ENCODE results near the gene TAS2R13. TPM values are rescaled to one million over a fixed set of nuclear protein-coding genes. Genes with fewer than 3 reads are reported as not detected.

TAS2R13 gene, protein sequence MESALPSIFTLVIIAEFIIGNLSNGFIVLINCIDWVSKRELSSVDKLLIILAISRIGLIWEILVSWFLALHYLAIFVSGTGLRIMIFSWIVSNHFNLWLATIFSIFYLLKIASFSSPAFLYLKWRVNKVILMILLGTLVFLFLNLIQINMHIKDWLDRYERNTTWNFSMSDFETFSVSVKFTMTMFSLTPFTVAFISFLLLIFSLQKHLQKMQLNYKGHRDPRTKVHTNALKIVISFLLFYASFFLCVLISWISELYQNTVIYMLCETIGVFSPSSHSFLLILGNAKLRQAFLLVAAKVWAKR
- total RNA-seq (1 to 10 TPM; 1.2 to 1.5 TPM), polyA plus RNA-seq (not detected), total RNA-seq (0 to 0.78 (median 0.38) reads per million in 6 experiments)

DNA sequence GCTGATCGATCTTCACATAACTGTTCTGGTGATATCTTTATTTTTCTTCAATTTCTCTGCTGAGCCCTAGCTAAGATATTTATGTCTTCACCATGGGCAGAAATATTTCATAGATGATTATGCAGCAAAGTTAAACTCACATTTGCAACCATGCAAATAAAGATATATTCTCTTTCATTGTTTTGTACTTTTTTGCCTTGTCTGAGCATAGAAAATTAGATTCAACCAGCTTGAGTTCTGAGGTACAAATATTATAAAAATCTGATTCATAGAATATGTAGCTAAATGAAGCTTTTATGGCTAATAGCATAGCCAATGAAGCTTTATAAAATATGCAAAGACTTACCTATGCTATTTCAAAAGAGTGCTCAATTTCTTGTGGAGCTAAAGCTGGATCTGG lies at the start of gene TAS2R13:
Gene TAS2R13 (minus strand): TSS at position 101 of the 400 bp plus-strand sequence. CDS start 264 bp downstream, outside the sequence.
- Mint-ChIP-seq H3K27me3 (no peaks in the 10 kb centered on the region), H3K4me3 (no peak within 1 kb of the TSS), H3K36me3 (peaks cover 7 to 48% (median 24%) of the 10 kb centered on the region in 3 donors), H3K4me1 (no peaks in the 10 kb centered on the region), H3K9me3 (peaks cover 3 to 34% (median 11%) of the 10 kb centered on the region in 9 donors), H3K27ac (peak within 1 kb of the TSS in 1 of 10 donors; percentile 0)
- no peak for ATAC-seq
- POLR2A ChIA-PET = no interaction called here
- DNase-seq = no peak

DNA sequence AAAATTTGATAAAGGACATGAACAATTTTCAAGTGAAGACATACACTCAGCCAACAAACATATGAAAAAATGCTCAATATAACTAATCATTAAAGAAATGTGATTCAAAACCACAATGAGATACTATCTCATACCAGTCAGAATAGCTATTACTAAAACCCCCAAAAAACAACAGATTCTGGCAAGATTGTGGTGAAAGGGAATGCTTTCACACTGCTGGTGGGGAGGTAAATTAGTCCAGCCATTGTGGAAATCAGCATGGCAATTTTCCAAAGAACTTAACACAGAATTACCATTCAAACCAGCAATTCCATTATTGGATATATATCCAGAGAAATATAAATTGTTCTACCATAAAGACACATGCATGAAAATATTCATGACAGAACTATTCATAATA lies 48.4 kb upstream of the TAS2R13 start:
- Mint-ChIP-seq H3K27ac (peak overlapping the region in 1 of 10 donors; percentile 29), H3K27me3 (peaks cover 0 to 1% (median 0%) of the 10 kb centered on the region in 5 donors), H3K4me3 (no peak overlapping the region), H3K4me1 (peaks cover 20 to 78% (median 39%) of the 10 kb centered on the region in 4 donors), H3K36me3 (peaks cover 12 to 57% (median 52%) of the 10 kb centered on the region in 3 donors), H3K9me3 (peaks cover 0 to 29% (median 19%) of the 10 kb centered on the region in 9 donors)
- POLR2A ChIA-PET = no interaction called here
- DNase-seq (no peak), ATAC-seq (no peak)

GRCh38 chr12:10956085-10956484 lies 46.7 kb upstream of the TAS2R13 start:
- H3K27ac Mint-ChIP-seq = no peak overlapping the region
- H3K27me3 Mint-ChIP-seq = peaks cover 0 to 1% (median 0%) of the 10 kb centered on the region in 5 donors
- POLR2A ChIA-PET = no interaction called here
- H3K9me3 Mint-ChIP-seq = peaks cover 0 to 29% (median 20%) of the 10 kb centered on the region in 9 donors
- H3K36me3 Mint-ChIP-seq = peaks cover 14 to 67% (median 55%) of the 10 kb centered on the region in 3 donors
- ATAC-seq = no peak
- H3K4me3 Mint-ChIP-seq = no peak overlapping the region
- peaks cover 18 to 68% (median 30%) of the 10 kb centered on the region in 4 donors for H3K4me1 Mint-ChIP-seq
- DNase-seq = no peak

GRCh38 chr12:10952645-10953044 lies 43.3 kb upstream of the TAS2R13 start:
- POLR2A ChIA-PET = interaction anchor here (0.5 kb wide), 1 partner anchor 67 kb away, joined by 3 read pairs; no protein-coding TSS in a partner anchor

DNA sequence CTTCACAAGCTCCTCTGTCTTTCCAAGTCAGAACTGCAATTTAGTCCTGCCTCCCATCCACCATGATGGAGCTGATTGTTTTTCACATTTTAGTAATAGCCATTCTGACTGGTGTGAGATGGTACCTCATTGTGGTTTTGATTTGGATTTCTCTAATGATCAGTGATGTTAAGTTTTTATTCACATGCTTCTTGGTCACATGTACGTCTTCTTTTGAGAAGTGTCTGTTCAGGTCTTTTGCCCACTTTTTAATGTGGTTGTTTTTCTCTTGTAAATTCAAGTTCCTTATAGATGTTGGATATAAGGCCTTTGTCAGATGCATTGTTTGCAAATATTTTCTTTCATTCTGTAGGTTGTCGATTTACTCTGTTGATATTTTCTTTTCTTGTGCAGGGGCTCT lies 33.8 kb upstream of the TAS2R13 start:
- Mint-ChIP-seq H3K9me3 (peaks cover 0 to 18% (median 10%) of the 10 kb centered on the region in 9 donors), H3K27me3 (no peaks in the 10 kb centered on the region), H3K27ac (no peak overlapping the region), H3K4me3 (no peak overlapping the region), H3K36me3 (peaks cover 3 to 18% (median 7%) of the 10 kb centered on the region in 3 donors), H3K4me1 (peaks cover 0 to 19% (median 8%) of the 10 kb centered on the region in 4 donors)
- no peak for DNase-seq
- POLR2A ChIA-PET = no interaction called here
- ATAC-seq = no peak

More at GRCh38 chr12:10952645-10953044, 43.3 kb upstream of the TAS2R13 start:
- H3K9me3 Mint-ChIP-seq = peaks cover 0 to 43% (median 20%) of the 10 kb centered on the region in 9 donors
- peaks cover 0 to 1% (median 0%) of the 10 kb centered on the region in 5 donors for H3K27me3 Mint-ChIP-seq
- DNase-seq (no peak), ATAC-seq (no peak)
- H3K27ac Mint-ChIP-seq = peak overlapping the region in 1 of 10 donors; percentile 7
- H3K36me3 Mint-ChIP-seq = peaks cover 13 to 74% (median 51%) of the 10 kb centered on the region in 3 donors
- H3K4me3 Mint-ChIP-seq = no peak overlapping the region
- H3K4me1 Mint-ChIP-seq = peaks cover 2 to 40% (median 13%) of the 10 kb centered on the region in 4 donors

DNA sequence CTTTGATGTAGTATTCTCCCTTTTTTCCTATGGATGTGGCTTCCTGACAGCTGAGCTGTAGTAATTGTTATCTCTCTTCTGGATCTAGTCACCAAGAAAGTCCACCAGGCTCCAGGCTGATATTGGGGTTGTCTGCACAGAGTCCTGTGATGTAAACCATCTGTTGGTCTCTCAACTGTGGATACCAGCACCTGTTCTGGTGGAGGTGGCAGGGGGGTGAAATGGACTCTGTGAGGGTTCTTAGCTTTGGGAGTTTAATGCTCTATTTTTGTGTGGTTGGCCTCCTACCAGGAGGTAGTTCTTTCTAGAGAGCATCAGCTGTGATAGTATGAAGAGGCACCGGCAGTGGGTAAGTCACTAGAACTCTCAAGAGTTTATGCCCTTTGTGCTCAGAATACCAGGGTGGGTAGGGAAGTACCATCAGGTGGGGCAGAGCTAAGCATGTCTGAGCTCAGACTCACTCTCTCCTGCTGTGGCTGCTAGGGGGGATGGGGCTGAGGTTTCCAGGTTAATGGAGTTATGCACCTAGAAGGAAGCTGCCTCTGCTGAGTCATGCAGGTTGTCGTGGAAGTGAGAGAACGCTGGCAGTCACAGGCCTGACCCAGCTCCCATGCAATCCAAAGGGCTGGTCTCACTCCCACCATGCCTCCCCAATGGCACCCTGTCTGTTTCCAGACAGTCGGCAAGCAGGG lies 32.7 kb upstream of the TAS2R13 start:
- no peak for DNase-seq
- Mint-ChIP-seq H3K4me3 (no peak overlapping the region), H3K27ac (peak overlapping the region in 1 of 10 donors; percentile 12), H3K27me3 (no peaks in the 10 kb centered on the region), H3K4me1 (peaks cover 0 to 19% (median 8%) of the 10 kb centered on the region in 4 donors), H3K9me3 (peaks cover 0 to 15% (median 5%) of the 10 kb centered on the region in 9 donors), H3K36me3 (peaks cover 3 to 14% (median 5%) of the 10 kb centered on the region in 3 donors)
- no peak for ATAC-seq
- POLR2A ChIA-PET = no interaction called here

- Mint-ChIP-seq H3K4me3 (no peak overlapping the region), H3K36me3 (peaks cover 0 to 10% (median 3%) of the 10 kb centered on the region in 3 donors), H3K27ac (peak overlapping the region in 1 of 10 donors; percentile 12), H3K9me3 (peaks cover 0 to 10% (median 0%) of the 10 kb centered on the region in 9 donors), H3K27me3 (no peaks in the 10 kb centered on the region), H3K4me1 (peaks cover 0 to 19% (median 8%) of the 10 kb centered on the region in 4 donors)
- ATAC-seq = no peak
- no peak for DNase-seq
- POLR2A ChIA-PET = no interaction called here
These were observed 32.0 kb upstream of the TAS2R13 start for GRCh38 chr12:10941369-10941768.

GRCh38 chr12:10940389-10940788 lies 31.0 kb upstream of the TAS2R13 start:
- ATAC-seq (no peak), DNase-seq (no peak)
- Mint-ChIP-seq H3K4me1 (peaks cover 0 to 19% (median 8%) of the 10 kb centered on the region in 4 donors), H3K4me3 (no peak overlapping the region), H3K9me3 (peaks cover 0 to 8% (median 0%) of the 10 kb centered on the region in 9 donors), H3K27ac (no peak overlapping the region), H3K36me3 (peaks cover 0 to 10% (median 3%) of the 10 kb centered on the region in 3 donors), H3K27me3 (no peaks in the 10 kb centered on the region)
- POLR2A ChIA-PET = no interaction called here

GRCh38 chr12:10939163-10939562 lies 29.8 kb upstream of the TAS2R13 start, which contains the start of gene TAS2R14:
TSS of gene TAS2R14 (minus strand) at chr12:10939263. CDS start at chr12:10939207, 56 bp downstream.
- POLR2A ChIA-PET = no interaction called here
- no peak within 1 kb of the TSS for H3K4me3 Mint-ChIP-seq
- no peak for ATAC-seq

DNA sequence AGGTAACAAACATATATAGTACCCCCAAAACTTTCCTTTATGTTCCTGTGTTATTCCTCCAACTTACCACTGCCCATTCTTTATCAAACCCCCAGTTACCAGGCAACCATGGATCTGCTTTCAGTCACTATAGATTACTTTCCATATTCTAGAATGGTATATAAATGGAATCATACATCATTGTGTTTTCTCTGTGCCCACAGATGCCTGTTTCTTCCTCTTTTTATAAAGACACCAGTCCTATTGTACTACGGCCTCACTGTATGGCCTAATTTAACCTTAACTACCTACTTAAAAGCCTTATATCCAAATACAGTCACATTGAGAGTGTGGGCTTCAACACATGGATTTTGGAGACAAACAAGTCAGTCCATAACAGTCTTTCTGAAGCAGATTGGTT lies 27.1 kb upstream of the TAS2R13 start:
- Mint-ChIP-seq H3K27ac (no peak overlapping the region), H3K36me3 (peaks cover 0 to 8% (median 0%) of the 10 kb centered on the region in 3 donors), H3K4me3 (no peak overlapping the region), H3K27me3 (no peaks in the 10 kb centered on the region), H3K9me3 (no peaks in the 10 kb centered on the region), H3K4me1 (peaks cover 0 to under 1% (median under 1%) of the 10 kb centered on the region in 4 donors)
- POLR2A ChIA-PET = no interaction called here
- no peak for DNase-seq
- no peak for ATAC-seq

More at GRCh38 chr12:10939163-10939562, 29.8 kb upstream of the TAS2R13 start, which contains the start of gene TAS2R14:
- Mint-ChIP-seq H3K27me3 (no peaks in the 10 kb centered on the region), H3K27ac (no peak within 1 kb of the TSS), H3K9me3 (peaks cover 0 to 2% (median 0%) of the 10 kb centered on the region in 9 donors), H3K36me3 (peaks cover 0 to 4% (median 0%) of the 10 kb centered on the region in 3 donors), H3K4me1 (peaks cover 0 to 19% (median 7%) of the 10 kb centered on the region in 4 donors)
- DNase-seq = no peak

GRCh38 chr12:10928746-10929286 lies 19.5 kb upstream of the TAS2R13 start, which contains the start of gene PRH2:
TSS of gene PRH2 (plus strand) at chr12:10929236. CDS start at chr12:10929274, 38 bp downstream.
- no peak within 1 kb of the TSS for H3K4me3 Mint-ChIP-seq
- POLR2A ChIA-PET = no interaction called here
- H3K9me3 Mint-ChIP-seq = peaks cover 0 to 2% (median 0%) of the 10 kb centered on the region in 9 donors
- no peaks in the 10 kb centered on the region for H3K27me3 Mint-ChIP-seq
- H3K4me1 Mint-ChIP-seq = peaks cover 0 to 5% (median 0%) of the 10 kb centered on the region in 4 donors
- peak within 1 kb of the TSS in 1 of 10 donors; percentile 2 for H3K27ac Mint-ChIP-seq
- DNase-seq = no peak
- H3K36me3 Mint-ChIP-seq = peaks cover 0 to 14% (median 7%) of the 10 kb centered on the region in 3 donors
- no peak for ATAC-seq

DNA sequence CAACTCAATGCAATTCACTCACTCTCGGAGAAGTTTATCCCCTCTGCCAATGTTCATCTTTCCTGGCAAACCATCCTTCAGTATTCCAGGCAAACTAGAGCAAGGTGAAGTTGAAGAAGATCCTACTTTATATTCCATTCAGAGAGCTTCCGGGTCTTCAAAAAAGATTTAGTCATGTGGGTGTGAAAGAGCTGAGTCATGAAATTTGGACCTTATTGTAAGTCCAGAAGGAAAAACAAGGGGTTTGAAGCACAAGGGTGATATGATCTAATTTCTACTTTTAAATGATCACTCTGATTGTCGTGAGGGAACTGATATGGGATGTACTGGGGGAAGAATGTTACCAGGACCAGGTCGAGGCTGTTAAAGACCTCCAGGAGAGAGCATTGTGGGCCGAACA lies 16.9 kb upstream of the TAS2R13 start:
- Mint-ChIP-seq H3K27ac (no peak overlapping the region), H3K9me3 (peaks cover 0 to 2% (median 0%) of the 10 kb centered on the region in 9 donors), H3K4me3 (no peak overlapping the region), H3K4me1 (peaks cover 0 to 5% (median 0%) of the 10 kb centered on the region in 4 donors), H3K36me3 (peaks cover 0 to 9% (median 7%) of the 10 kb centered on the region in 3 donors), H3K27me3 (no peaks in the 10 kb centered on the region)
- DNase-seq (no peak), ATAC-seq (no peak)
- POLR2A ChIA-PET = interaction anchor here (0.5 kb wide), 1 partner anchor 405 kb away, joined by 3 read pairs; no protein-coding TSS in a partner anchor
